ENCODE results near the gene LGALS9. TPM values are rescaled to one million over a fixed set of nuclear protein-coding genes. Genes with fewer than 3 reads are reported as not detected.
"Not testable (repeated sequence)": the region's sequence is repeated elsewhere in the genome, so short reads cannot be mapped to it uniquely, and the experiment has no call there.

The LGALS9 gene
- total RNA-seq, 1 experiment from 2014 or later, result not detected

GRCh38 chr17:27638415-27638914, 7.5 kb downstream of the LGALS9 start:
- DNase-seq (ENCODE audit: low read depth, low spot score); in situ Hi-C loops (cut with HindIII; ENCODE audit: low pct_unique_long_range_greater_than_20kb, low sequenced_read_pairs): not testable (repeated sequence)

GRCh38 chr17:27640790-27641189, 9.8 kb downstream of the LGALS9 start:
- no peak for DNase-seq (ENCODE audit: low read depth, low spot score)
- in situ Hi-C loops (cut with HindIII; ENCODE audit: low pct_unique_long_range_greater_than_20kb, low sequenced_read_pairs), result no loop called here

- DNase-seq (ENCODE audit: low read depth, low spot score), result no peak
- in situ Hi-C loops (cut with HindIII; ENCODE audit: low pct_unique_long_range_greater_than_20kb, low sequenced_read_pairs), result no loop called here
Measured at GRCh38 chr17:27644586-27644985, 13.6 kb downstream of the LGALS9 start.

GRCh38 chr17:27645621-27646020, 14.6 kb downstream of the LGALS9 start:
- DNase-seq (ENCODE audit: low read depth, low spot score); in situ Hi-C loops (cut with HindIII; ENCODE audit: low pct_unique_long_range_greater_than_20kb, low sequenced_read_pairs): not testable (repeated sequence)

GRCh38 chr17:27646232-27646631, 15.2 kb downstream of the LGALS9 start:
- no peak for DNase-seq (ENCODE audit: low read depth, low spot score)
- in situ Hi-C loops (cut with HindIII; ENCODE audit: low pct_unique_long_range_greater_than_20kb, low sequenced_read_pairs), result no loop called here

GRCh38 chr17:27647765-27648164, 16.8 kb downstream of the LGALS9 start:
- in situ Hi-C loops (cut with HindIII; ENCODE audit: low pct_unique_long_range_greater_than_20kb, low sequenced_read_pairs), result no loop called here
- no peak for DNase-seq (ENCODE audit: low read depth, low spot score)

- in situ Hi-C loops (cut with HindIII; ENCODE audit: low pct_unique_long_range_greater_than_20kb, low sequenced_read_pairs); DNase-seq (ENCODE audit: low read depth, low spot score): not testable (repeated sequence)
Measured at GRCh38 chr17:27649111-27649571, 18.2 kb downstream of the LGALS9 start.

- DNase-seq (ENCODE audit: low read depth, low spot score), result no peak
- in situ Hi-C loops (cut with HindIII; ENCODE audit: low pct_unique_long_range_greater_than_20kb, low sequenced_read_pairs), result no loop called here
Measured at GRCh38 chr17:27649929-27650328, 18.9 kb downstream of the LGALS9 start.

GRCh38 chr17:27650836-27651235, 19.8 kb downstream of the LGALS9 start:
- no peak for DNase-seq (ENCODE audit: low read depth, low spot score)
- in situ Hi-C loops (cut with HindIII; ENCODE audit: low pct_unique_long_range_greater_than_20kb, low sequenced_read_pairs), result no loop called here

GRCh38 chr17:27651411-27652345, 20.7 kb downstream of the LGALS9 start:
- peak; percentile 68 for DNase-seq (ENCODE audit: low read depth, low spot score)
- in situ Hi-C loops (cut with HindIII; ENCODE audit: low pct_unique_long_range_greater_than_20kb, low sequenced_read_pairs), result no loop called here

- in situ Hi-C loops (cut with HindIII; ENCODE audit: low pct_unique_long_range_greater_than_20kb, low sequenced_read_pairs); DNase-seq (ENCODE audit: low read depth, low spot score): not testable (repeated sequence)
Measured at GRCh38 chr17:27653449-27653971, 22.5 kb downstream of the LGALS9 start.

- DNase-seq (ENCODE audit: low read depth, low spot score), result no peak
- in situ Hi-C loops (cut with HindIII; ENCODE audit: low pct_unique_long_range_greater_than_20kb, low sequenced_read_pairs), result no loop called here
Measured at GRCh38 chr17:27654136-27654535, 23.1 kb downstream of the LGALS9 start.

- in situ Hi-C loops (cut with HindIII; ENCODE audit: low pct_unique_long_range_greater_than_20kb, low sequenced_read_pairs), result no loop called here
- peak; percentile 83 for DNase-seq (ENCODE audit: low read depth, low spot score)
Measured at GRCh38 chr17:27654654-27655524, 23.9 kb downstream of the LGALS9 start.

GRCh38 chr17:27655525-27656111, 24.6 kb downstream of the LGALS9 start:
- in situ Hi-C loops (cut with HindIII; ENCODE audit: low pct_unique_long_range_greater_than_20kb, low sequenced_read_pairs); DNase-seq (ENCODE audit: low read depth, low spot score): not testable (repeated sequence)

GRCh38 chr17:27656620-27657019, 25.6 kb downstream of the LGALS9 start:
- DNase-seq (ENCODE audit: low read depth, low spot score); in situ Hi-C loops (cut with HindIII; ENCODE audit: low pct_unique_long_range_greater_than_20kb, low sequenced_read_pairs): not testable (repeated sequence)

- DNase-seq (ENCODE audit: low read depth, low spot score), result no peak
- in situ Hi-C loops (cut with HindIII; ENCODE audit: low pct_unique_long_range_greater_than_20kb, low sequenced_read_pairs), result no loop called here
Measured at GRCh38 chr17:27657620-27658019, 26.6 kb downstream of the LGALS9 start.

GRCh38 chr17:27659683-27660082, 28.7 kb downstream of the LGALS9 start:
- DNase-seq (ENCODE audit: low read depth, low spot score), result no peak
- in situ Hi-C loops (cut with HindIII; ENCODE audit: low pct_unique_long_range_greater_than_20kb, low sequenced_read_pairs), result no loop called here

All from SK-MEL-5 (cell line).